HepG2 (cell line): Measurements from ENCODE around the gene TTC19. TPM values are rescaled to one million over a fixed set of nuclear protein-coding genes. Genes with fewer than 3 reads are reported as not detected.
A peak's percentile ranks its signal among the peaks of the same experiment; 100 is the strongest.

Source experiments
- ARID5B ChIP-seq: IDR thresholded peaks from 2 replicates; pipeline ENCODE4 v1.4.0; 2020; ENCODE audit warnings: mild to moderate bottlenecking, missing genetic modification reagents
- CCDC6 ChIP-seq: sonication (generic); formaldehyde crosslinking; IDR thresholded peaks from 2 replicates; pipeline ENCODE4 v1.8.1; 2022; ENCODE audit warnings: mild to moderate bottlenecking, missing genetic modification reagents, moderate library complexity
- GABPB1 ChIP-seq: IDR thresholded peaks from 2 replicates; pipeline ENCODE4 v1.6.1; 2016; ENCODE audit warnings: mild to moderate bottlenecking, missing genetic modification reagents, moderate library complexity, missing compliant biosample characterization
- POLR2G ChIP-seq: fragments of 200-400 bp; formaldehyde crosslinking; IDR thresholded peaks from 2 replicates; pipeline ENCODE4 v1.6.1; 2018; ENCODE audit warnings: mild to moderate bottlenecking, low read depth, low read length, moderate library complexity
- RXRB ChIP-seq: IDR thresholded peaks from 2 replicates; pipeline ENCODE4 v1.6.1; 2016; ENCODE audit warnings: borderline replicate concordance, missing genetic modification reagents, missing compliant biosample characterization
- SIX1 ChIP-seq: sonication (generic); formaldehyde crosslinking; IDR thresholded peaks from 2 replicates; pipeline ENCODE4 v1.4.0; 2020; ENCODE audit warnings: missing genetic modification reagents, borderline replicate concordance
- SP4 ChIP-seq: sonication (generic); formaldehyde crosslinking; IDR thresholded peaks from 2 replicates; pipeline ENCODE4 v1.8.1; 2023; ENCODE audit warnings: mild to moderate bottlenecking, missing genetic modification reagents
- THAP7 ChIP-seq: sonication (generic); formaldehyde crosslinking; IDR thresholded peaks from 2 replicates; pipeline ENCODE4 v1.8.1; 2023; ENCODE audit warnings: mild to moderate bottlenecking, missing genetic modification reagents
- ZNF280D ChIP-seq: sonication (generic); formaldehyde crosslinking; IDR thresholded peaks from 2 replicates; pipeline ENCODE4 v1.5.1; 2020; ENCODE audit warnings: mild to moderate bottlenecking, missing genetic modification reagents
- ZNF605 ChIP-seq: sonication (generic); formaldehyde crosslinking; IDR thresholded peaks from 2 replicates; pipeline ENCODE4 v1.8.0; 2022; ENCODE audit warnings: mild to moderate bottlenecking, missing genetic modification reagents
- polyA plus RNA-seq, 8 experiments: library from polyadenylated mRNA; depleted of rRNA in 3 of 8; stranded (reverse) in 7 of 8; unstranded in 1 of 8; fragments of >200 nt; fragmentation: Illumina TruSeq in 4 of 8; extraction: Trizol in 4 of 8; gene quantifications; 2 replicates each; pipeline versions ENCODE4 v1.2.1 to v1.2.3, GENCODE V29; 2011 to 2016; ENCODE audit warnings: low read depth in 4 of 8, missing spikeins in 1 of 8, mixed read lengths in 1 of 8; ENCODE audit not compliant: insufficient read depth in 1 of 8
- total RNA-seq, 5 experiments: library from RNA; depleted of rRNA; stranded (reverse); fragments of >200 nt; fragmentation: Illumina TruSeq; extraction: Trizol; gene quantifications; 2 replicates each; pipeline ENCODE4 v1.2.3, GENCODE V29; 2016; ENCODE audit warnings: low read depth in 1 of 5
- TF ChIP-seq, protein P1 (sequence below): sonication (generic); formaldehyde crosslinking; IDR thresholded peaks from 2 replicates; pipeline ENCODE4 v1.4.0; 2020; ENCODE audit warnings: missing genetic modification reagents
- TF ChIP-seq, protein P2 (sequence below): fragments of 450-650 bp; IDR thresholded peaks from 2 replicates; pipeline ENCODE4 v1.6.1; 2016
- TF ChIP-seq, protein P3 (sequence below): IDR thresholded peaks from 2 replicates; pipeline ENCODE4 v1.6.1; 2016; ENCODE audit warnings: missing genetic modification reagents, missing compliant biosample characterization
- TF ChIP-seq, protein P4 (sequence below): sonication (generic); formaldehyde crosslinking; IDR thresholded peaks from 2 replicates; pipeline ENCODE4 v1.5.1; 2020; ENCODE audit warnings: mild to moderate bottlenecking, missing genetic modification reagents, moderate library complexity

Gene TTC19
- total and polyA plus RNA-seq, 2 of the 13 experiments (the other 11 are each of a cell fraction or from before 2014, with no cell fraction given) = 4.4 to 24.3 TPM

GRCh38 chr17:15966183-15966878, 33.3 kb upstream of the TTC19 start (continued):
- TF ChIP-seq, protein P1, sequence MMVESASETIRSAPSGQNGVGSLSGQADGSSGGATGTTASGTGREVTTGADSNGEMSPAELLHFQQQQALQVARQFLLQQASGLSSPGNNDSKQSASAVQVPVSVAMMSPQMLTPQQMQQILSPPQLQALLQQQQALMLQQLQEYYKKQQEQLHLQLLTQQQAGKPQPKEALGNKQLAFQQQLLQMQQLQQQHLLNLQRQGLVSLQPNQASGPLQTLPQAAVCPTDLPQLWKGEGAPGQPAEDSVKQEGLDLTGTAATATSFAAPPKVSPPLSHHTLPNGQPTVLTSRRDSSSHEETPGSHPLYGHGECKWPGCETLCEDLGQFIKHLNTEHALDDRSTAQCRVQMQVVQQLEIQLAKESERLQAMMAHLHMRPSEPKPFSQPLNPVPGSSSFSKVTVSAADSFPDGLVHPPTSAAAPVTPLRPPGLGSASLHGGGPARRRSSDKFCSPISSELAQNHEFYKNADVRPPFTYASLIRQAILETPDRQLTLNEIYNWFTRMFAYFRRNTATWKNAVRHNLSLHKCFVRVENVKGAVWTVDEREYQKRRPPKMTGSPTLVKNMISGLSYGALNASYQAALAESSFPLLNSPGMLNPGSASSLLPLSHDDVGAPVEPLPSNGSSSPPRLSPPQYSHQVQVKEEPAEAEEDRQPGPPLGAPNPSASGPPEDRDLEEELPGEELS = peak; percentile 55
- TF ChIP-seq SIX1 (CRISPR knock-in tag) = 0 out of 2 replicates have a peak, but pooled peaks have one; percentile 35
- TF ChIP-seq, protein P2, sequence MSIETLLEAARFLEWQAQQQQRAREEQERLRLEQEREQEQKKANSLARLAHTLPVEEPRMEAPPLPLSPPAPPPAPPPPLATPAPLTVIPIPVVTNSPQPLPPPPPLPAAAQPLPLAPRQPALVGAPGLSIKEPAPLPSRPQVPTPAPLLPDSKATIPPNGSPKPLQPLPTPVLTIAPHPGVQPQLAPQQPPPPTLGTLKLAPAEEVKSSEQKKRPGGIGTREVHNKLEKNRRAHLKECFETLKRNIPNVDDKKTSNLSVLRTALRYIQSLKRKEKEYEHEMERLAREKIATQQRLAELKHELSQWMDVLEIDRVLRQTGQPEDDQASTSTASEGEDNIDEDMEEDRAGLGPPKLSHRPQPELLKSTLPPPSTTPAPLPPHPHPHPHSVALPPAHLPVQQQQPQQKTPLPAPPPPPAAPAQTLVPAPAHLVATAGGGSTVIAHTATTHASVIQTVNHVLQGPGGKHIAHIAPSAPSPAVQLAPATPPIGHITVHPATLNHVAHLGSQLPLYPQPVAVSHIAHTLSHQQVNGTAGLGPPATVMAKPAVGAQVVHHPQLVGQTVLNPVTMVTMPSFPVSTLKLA = no peak
- no peak for TF ChIP-seq ZNF605 (CRISPR knock-in tag)
- TF ChIP-seq, protein P3, sequence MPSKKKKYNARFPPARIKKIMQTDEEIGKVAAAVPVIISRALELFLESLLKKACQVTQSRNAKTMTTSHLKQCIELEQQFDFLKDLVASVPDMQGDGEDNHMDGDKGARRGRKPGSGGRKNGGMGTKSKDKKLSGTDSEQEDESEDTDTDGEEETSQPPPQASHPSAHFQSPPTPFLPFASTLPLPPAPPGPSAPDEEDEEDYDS (CRISPR knock-in tag) = peak; percentile 82
- TF ChIP-seq CCDC6 (CRISPR knock-in tag) = no peak
- no peak for TF ChIP-seq THAP7
- no peak for TF ChIP-seq ZNF280D (CRISPR knock-in tag)
- peak; percentile 51; the same call in 1 of the 2 replicates for TF ChIP-seq RXRB
- TF ChIP-seq, protein P4, sequence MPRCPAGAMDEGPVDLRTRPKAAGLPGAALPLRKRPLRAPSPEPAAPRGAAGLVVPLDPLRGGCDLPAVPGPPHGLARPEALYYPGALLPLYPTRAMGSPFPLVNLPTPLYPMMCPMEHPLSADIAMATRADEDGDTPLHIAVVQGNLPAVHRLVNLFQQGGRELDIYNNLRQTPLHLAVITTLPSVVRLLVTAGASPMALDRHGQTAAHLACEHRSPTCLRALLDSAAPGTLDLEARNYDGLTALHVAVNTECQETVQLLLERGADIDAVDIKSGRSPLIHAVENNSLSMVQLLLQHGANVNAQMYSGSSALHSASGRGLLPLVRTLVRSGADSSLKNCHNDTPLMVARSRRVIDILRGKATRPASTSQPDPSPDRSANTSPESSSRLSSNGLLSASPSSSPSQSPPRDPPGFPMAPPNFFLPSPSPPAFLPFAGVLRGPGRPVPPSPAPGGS (CRISPR knock-in tag) = no peak
- TF ChIP-seq POLR2G = peak; percentile 43; the same call in 1 of the 2 replicates
- TF ChIP-seq ARID5B (CRISPR knock-in tag) = peak; percentile 53; the same call in 1 of the 2 replicates
- TF ChIP-seq GABPB1 (CRISPR knock-in tag) = peak; percentile 14; the same call in 1 of the 2 replicates
- TF ChIP-seq SP4 (CRISPR knock-in tag) = peak; percentile 47; the same call in 1 of the 2 replicates
